ENCODE data around the gene VMO1.

The VMO1 gene

GRCh38 chr17:4751932-4752331 is 34.2 kb downstream of the VMO1 start:
- DNase-seq, result no peak

DNA sequence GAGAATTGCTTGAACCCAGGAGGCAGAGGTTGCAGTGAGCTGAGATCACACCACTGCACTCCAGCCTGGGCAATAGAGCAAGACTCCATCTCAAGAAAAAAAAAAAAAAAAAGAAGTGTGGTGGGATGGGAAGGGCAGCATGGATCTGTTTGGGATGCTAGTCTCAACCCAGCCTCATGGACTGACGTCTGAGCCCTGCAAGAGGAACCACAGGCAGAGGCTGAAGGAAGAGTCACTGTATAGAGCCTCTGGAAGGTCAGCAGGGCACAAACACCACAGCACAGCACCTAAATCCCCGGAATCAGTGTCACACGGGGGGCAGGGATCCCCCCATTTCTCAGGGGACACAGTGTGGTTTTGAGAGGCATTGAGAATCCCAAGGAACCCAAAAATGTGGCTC is 35.6 kb downstream of the VMO1 start:
- no peak for DNase-seq

- DNase-seq, result no peak
Measured at GRCh38 chr17:4748686-4749085, 37.5 kb downstream of the VMO1 start.

- DNase-seq, result no peak
Measured at GRCh38 chr17:4747847-4748246, 38.3 kb downstream of the VMO1 start.

DNA sequence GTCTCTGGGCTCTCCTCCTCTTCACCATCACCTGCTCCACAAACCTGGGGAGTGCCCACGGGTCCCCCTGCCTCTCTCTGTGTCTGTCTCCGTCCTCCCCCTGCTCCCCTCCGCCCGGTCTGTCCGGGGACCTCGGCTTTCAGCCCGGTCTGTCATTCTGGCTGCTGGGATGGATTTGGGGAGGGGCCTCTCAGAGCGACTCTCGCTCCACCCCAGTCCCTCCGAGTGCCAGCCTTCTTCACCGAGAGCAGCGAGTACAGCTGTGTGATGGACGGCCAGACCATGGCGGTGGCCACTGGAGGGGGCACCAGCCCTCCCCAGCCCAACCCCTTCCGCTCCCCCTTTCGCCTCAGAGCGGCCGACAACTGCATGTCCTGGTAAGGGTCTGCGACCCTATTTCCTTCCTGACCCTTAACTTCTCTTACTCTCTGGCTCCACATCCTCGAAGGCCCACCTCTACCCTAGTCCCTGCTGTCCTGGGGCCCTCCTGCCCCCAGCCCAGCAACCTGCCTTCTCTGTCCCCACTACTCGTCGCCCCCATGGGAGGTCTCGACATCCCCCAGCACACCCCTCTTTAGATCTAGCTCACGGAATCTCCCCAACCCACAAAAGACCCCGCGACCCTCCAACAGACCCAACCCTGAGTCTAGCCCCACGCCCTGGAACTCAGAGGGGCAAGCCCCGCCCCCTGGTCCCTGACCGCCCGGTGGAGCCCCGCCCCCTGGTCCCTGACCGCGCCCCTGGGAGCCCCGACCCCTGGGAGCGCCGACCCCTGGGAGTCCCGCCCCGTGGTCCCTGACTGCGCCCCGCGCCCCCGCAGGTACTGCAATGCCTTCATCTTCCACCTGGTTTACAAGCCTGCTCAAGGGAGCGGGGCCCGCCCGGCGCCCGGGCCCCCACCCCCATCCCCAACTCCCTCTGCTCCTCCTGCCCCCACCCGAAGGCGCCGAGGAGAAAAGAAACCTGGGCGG is 40.9 kb downstream of the VMO1 start:
- DNase-seq, result no peak

GRCh38 chr17:4743898-4744297 is 42.3 kb downstream of the VMO1 start:
- DNase-seq, result no peak

GRCh38 chr17:4743216-4743615 is 42.9 kb downstream of the VMO1 start:
- DNase-seq, result no peak

- no peak for DNase-seq
Measured at GRCh38 chr17:4742629-4743028, 43.5 kb downstream of the VMO1 start.

- no peak for DNase-seq
Measured at GRCh38 chr17:4742133-4742532, 44.0 kb downstream of the VMO1 start.

DNA sequence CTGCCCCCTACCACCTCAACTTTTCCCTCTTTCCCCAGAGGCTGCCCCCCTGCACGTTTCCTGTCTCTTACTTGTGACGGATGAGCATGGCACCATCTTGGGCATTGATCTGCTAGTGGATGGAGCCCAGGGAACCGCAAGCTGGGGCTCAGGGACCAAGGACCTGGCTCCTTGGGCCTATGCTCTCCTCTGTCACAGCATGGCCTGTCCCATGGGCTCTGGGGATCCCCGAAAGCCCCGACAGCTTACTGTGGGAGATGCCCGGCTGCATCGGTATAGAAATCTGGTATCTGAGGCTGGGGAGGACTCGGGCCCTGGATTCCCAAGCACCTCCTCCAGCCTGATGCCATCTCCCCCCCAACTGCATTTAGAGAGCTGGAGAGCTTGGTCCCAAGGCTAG is 44.6 kb downstream of the VMO1 start:
- no peak for DNase-seq

DNA sequence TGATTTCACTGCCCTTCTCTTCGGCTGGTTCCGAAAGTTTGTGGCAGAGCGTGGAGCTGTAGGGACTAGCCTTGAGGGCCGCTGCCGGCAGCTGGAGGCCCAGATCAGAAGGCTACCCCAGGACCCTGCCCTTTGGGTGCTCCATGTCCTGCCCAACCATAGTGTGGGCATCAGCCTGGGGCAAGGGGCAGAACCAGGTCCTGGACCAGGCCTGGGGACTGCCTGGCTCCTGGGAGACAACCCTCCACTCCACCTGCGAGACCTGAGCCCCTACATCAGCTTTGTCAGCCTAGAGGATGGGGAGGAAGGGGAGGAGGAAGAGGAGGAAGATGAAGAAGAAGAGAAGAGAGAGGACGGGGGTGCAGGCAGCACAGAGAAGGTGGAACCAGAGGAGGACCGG is 45.6 kb downstream of the VMO1 start:
- DNase-seq, result no peak

DNA sequence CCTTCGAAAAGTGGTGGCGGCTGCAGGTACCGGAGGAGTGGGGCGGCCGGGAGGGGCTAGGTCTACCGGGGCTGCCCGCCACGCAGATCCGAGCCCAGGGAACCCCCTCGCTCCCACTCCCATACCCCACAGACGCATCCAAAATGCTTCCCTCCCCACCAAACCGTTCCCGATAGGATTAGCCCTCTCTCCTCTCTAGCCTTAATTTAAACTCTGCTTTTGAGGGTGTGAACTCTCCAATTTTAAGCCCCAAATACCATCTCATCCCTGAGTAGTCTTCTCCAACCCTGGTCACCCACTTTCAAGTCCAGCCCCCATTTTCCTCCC is 46.2 kb downstream of the VMO1 start:
- no peak for DNase-seq

DNA sequence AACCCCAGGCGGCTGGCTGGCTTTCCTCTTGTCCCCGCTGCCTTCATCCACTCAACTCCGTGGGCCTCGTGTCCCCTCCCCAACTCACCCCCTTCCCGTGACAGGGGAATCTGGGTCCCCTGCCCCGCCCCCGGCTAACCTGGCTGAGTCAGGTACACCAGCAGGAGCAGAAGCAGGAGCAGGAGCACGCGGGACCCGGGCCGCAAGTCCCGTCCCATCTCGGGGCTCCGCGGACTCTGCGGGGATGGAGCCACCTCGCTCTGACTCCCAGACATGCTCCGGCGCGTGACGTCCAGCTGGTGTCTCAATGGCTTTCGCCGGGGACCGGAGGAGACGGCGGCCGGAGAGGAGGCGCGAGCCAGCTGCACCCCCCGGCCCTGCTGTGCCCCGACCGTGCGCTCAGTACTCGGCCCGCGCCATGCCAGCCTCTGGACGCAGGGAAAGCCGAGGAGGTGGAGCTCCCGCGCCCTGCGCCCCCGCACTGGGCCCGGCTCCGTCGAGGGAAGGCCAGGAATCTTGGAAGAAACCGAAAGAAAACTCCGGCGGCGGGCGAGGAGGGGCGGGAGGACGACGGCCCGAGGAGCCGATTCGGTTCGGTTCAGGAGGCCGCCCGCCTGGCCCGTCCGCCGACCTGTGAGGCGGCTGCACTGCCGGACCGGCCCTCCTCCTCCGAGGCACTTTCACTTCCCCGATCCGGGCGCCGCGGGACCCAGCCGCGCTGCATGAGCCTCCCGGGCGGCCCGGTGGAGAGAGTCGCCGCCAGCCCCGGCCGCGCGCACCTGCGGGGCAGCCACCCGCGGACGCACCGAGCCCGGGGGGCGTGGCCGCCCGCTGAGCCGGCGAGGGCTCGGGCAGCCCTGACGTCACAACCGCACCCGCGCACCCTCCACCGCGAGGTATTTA is 46.8 kb downstream of the VMO1 start, which contains the start of the genes CXCL16 and ZMYND15:
TSS of gene CXCL16 (minus strand) at position 807 of the 903 bp plus-strand sequence. CDS start at position 218, 589 bp downstream.
TSS of gene ZMYND15 (plus strand) at position 712 of the 903 bp plus-strand sequence. CDS start 716 bp downstream, outside the sequence.
- DNase-seq, result no peak

DNA sequence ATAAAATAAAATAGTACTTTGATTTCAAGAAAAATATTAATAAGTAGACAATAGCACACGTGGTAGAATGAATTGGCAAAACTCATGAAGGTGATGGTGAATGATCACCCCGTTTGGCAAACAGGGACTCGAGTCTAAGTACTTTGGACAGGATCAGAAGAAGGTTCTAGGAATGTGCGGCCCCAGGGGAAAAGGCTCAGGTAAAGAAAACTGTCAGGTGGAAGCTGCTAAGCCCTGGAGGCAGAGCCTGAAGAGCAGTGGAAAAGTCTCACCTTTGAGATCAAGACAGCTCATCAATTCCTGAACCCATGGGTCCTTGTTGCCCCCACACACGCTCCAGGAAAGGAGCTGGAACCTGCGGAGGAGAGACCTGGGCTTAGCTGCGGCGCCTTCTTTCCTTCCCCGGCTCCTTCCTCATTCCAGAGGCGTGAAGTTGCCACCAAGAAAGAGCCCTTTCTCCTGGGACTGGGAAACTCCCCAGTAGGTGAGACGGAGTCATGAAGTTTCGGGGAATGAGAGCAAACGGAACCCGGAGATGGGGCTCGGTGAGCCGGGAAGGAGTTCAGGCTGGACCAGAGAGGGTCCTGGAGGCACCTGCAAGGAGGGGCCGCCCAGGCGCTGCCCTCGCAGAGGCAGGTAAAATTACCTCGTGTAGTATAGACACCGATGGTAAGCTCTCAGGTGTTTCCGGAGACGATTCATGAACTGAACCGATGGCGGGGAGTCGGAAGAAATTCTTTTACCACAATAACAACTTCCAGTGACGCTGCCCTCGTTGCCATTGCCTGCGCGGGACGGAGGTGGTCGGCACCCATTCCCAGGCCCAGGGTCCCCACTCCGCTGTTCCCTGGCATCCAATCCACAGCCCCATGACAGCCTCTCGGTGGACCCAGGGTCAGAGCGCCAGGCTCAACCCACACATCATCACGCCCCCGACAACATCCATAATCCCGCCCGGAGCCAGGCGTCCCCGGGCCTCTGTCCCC is 47.7 kb downstream of the VMO1 start:
- DNase-seq, result no peak

- DNase-seq, result no peak
Measured at GRCh38 chr17:4735876-4736651, 50.1 kb downstream of the VMO1 start.
